Heart left ventricle (tissue), 13 donors: ENCODE results near the gene CCDC172.

ENCODE experiments used
- CTCF ChIP-seq, 12 donors: fragments of 200-600 bp; sonication (generic) in 4 of 12; IDR thresholded peaks; one replicate each; pipeline versions ENCODE4 v1.5.0 to v1.8.0; 2018 to 2022; ENCODE audit warnings: antibody characterized with exemption in 12 of 12, mild to moderate bottlenecking in 5 of 12
- POLR2A ChIP-seq, 2 donors: fragments of 450-650 bp; IDR thresholded peaks; one replicate each; pipeline ENCODE4 v1.6.1; 2017; ENCODE audit warnings: antibody characterized with exemption in 2 of 2, mild to moderate bottlenecking in 2 of 2, moderate library complexity in 2 of 2
- donor health status: ischemic (EF 13 %, LVEDD 7.1; RV severe dilation, severe dysfunction).
- donor health status: DM: no; HTN: yes; CAD: no.
- donor health status: DM: no; HTN: no; CAD: no.
- donor health status: ischemic (EF 25% LVEDD 6.9; RV normal size, moderate dysfunction).
- donor health status: ischemic (EF 25% LVEDD 5.7; RV mildly dilated, moderate dysfunction).
- donor health status: ischemic (EF 35%, LVEDD 5.7; RV mildly dilated, moderate dysfunction).
- donor health status: nonischemic (EF 11% LVEDD 7.7; RV severe dilation, severe dysfunction).
- donor health status: DM: yes; HTN: yes; CAD: no.
- donor health status: PGD.
- donor health status: ischemic (EF 29% LVEDD 5.4; RV normal size, mild dysfunction).
- donor health status: nonischemic (EF 23%, LVEDD 6.1; RV moderate dilation, normal function).

GRCh38 chr10:116356833-116357232 is 32.6 kb downstream of the CCDC172 start:
- no peak for TF ChIP-seq POLR2A (IDR thresholded peaks at IDR 0.05)
- TF ChIP-seq CTCF (IDR thresholded peaks at IDR 0.05) = no peak
